GM12891 (cell line): ENCODE results near the gene IGFL4.

Source experiments
- POLR2A ChIP-seq: IDR thresholded peaks from 2 replicates; pipeline ENCODE4 v1.6.1; 2011; ENCODE audit warnings: low read depth, low read length, control low read depth
- POLR2AphosphoS5 ChIP-seq: IDR thresholded peaks from 2 replicates; pipeline ENCODE4 v1.6.1; 2011; ENCODE audit warnings: low read depth, low read length, control low read depth
- TAF1 ChIP-seq: IDR thresholded peaks from 2 replicates; pipeline ENCODE4 v1.6.1; 2011; ENCODE audit warnings: low read depth, low read length, control low read depth

DNA sequence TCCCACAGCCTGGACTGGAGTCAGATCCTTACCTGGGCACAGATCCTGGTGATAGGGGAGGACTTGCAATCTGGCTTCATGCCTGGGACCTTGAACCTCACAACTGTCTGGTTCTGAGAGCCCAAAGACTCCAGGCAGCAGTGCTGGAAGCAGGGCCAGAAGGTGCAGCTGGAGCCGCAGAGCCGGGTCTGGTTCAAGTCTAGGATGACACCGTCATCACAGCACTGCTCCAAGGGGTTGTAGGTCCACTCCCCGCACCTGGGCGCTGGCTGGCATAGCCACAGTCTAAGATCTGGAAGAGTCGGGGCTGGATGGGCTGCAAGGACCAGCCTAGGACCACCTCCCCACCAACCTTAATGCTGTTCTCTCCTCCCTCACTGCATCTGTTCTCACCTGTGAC lies 677 bp downstream of the IGFL4 start:
- no peak for TF ChIP-seq POLR2AphosphoS5
- no peak for TF ChIP-seq TAF1
- no peak for TF ChIP-seq POLR2A
